HG02870 (cell line): ENCODE measurements around the gene CHD5.

Source experiments
- ATAC-seq: cut with Tn5 transposase; IDR thresholded peaks from one replicate; pipeline ENCODE4 v1.9.1; 2021; ENCODE audit warnings: mild to moderate bottlenecking, moderate library complexity; ENCODE audit not compliant: unreplicated experiment

CHD5 gene

GRCh38 chr1:6117064-6117463 is 63.1 kb downstream of the CHD5 start:
- ATAC-seq: no peak

GRCh38 chr1:6116137-6116536 is 64.0 kb downstream of the CHD5 start:
- ATAC-seq: no peak

- ATAC-seq: no peak
These were observed 66.4 kb downstream of the CHD5 start for GRCh38 chr1:6113745-6114144.

GRCh38 chr1:6113116-6113515 is 67.0 kb downstream of the CHD5 start:
- ATAC-seq: no peak

- ATAC-seq: no peak
These were observed 67.5 kb downstream of the CHD5 start for GRCh38 chr1:6112690-6113005.

- no peak for ATAC-seq
These were observed 68.0 kb downstream of the CHD5 start for GRCh38 chr1:6111991-6112689.

GRCh38 chr1:6111571-6111970 is 68.5 kb downstream of the CHD5 start:
- no peak for ATAC-seq

- ATAC-seq: no peak
These were observed 69.8 kb downstream of the CHD5 start for GRCh38 chr1:6110326-6110725.

GRCh38 chr1:6109688-6110087 is 70.4 kb downstream of the CHD5 start:
- no peak for ATAC-seq

- no peak for ATAC-seq
These were observed 71.0 kb downstream of the CHD5 start for GRCh38 chr1:6108937-6109614.

GRCh38 chr1:6108476-6108875 is 71.6 kb downstream of the CHD5 start:
- ATAC-seq: no peak

GRCh38 chr1:6107409-6108356 is 72.4 kb downstream of the CHD5 start:
- ATAC-seq: no peak

- ATAC-seq: no peak
These were observed 73.1 kb downstream of the CHD5 start for GRCh38 chr1:6106977-6107376.

GRCh38 chr1:6106321-6106731 is 73.8 kb downstream of the CHD5 start:
- ATAC-seq: no peak

GRCh38 chr1:6105763-6106162 is 74.4 kb downstream of the CHD5 start:
- ATAC-seq: no peak

GRCh38 chr1:6105218-6105679 is 74.9 kb downstream of the CHD5 start:
- ATAC-seq: no peak

GRCh38 chr1:6104631-6105030 is 75.5 kb downstream of the CHD5 start:
- ATAC-seq: no peak

- ATAC-seq: no peak
These were observed 76.1 kb downstream of the CHD5 start for GRCh38 chr1:6103854-6104530.

GRCh38 chr1:6103111-6103853 is 76.8 kb downstream of the CHD5 start:
- no peak for ATAC-seq

GRCh38 chr1:6102532-6102845 is 77.6 kb downstream of the CHD5 start:
- ATAC-seq: no peak
